ENCODE measurements around the gene CIAO1. TPM values are rescaled to one million over a fixed set of nuclear protein-coding genes. Genes with fewer than 3 reads are reported as not detected.

Gene CIAO1
- total and polyA plus RNA-seq, 2 of the 13 experiments (the other 11 are each of a cell fraction or from before 2014, with no cell fraction given) = 99.3 to 120 TPM

DNA sequence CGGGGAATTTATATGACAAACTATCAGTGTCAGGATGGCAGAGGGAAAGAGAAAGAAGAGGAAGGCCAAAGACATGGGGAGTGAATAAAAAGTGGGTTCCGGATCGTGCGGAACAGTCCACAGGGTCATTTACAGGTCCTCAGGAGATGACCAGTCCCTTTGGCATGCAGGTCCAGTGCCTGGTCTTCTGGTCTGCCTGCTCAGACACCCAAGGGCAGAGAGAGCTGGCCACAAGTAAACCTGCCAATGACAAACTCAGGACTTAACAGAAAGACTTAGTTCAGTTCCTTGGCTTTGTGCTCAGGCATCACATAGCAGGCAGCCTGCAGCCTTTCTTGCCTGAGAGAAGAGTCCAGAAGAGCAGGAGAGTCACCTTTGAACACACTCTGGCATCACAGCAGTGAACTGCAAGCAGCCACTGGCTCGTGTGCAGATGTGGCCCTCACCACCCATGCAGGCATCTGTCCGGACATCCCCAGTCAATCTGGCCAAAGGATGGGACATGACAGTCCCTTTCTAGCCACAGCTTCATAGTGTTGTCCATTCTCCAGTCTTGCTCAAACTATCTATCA is 14.2 kb upstream of the CIAO1 start (continued):
- TF ChIP-seq, protein P1, sequence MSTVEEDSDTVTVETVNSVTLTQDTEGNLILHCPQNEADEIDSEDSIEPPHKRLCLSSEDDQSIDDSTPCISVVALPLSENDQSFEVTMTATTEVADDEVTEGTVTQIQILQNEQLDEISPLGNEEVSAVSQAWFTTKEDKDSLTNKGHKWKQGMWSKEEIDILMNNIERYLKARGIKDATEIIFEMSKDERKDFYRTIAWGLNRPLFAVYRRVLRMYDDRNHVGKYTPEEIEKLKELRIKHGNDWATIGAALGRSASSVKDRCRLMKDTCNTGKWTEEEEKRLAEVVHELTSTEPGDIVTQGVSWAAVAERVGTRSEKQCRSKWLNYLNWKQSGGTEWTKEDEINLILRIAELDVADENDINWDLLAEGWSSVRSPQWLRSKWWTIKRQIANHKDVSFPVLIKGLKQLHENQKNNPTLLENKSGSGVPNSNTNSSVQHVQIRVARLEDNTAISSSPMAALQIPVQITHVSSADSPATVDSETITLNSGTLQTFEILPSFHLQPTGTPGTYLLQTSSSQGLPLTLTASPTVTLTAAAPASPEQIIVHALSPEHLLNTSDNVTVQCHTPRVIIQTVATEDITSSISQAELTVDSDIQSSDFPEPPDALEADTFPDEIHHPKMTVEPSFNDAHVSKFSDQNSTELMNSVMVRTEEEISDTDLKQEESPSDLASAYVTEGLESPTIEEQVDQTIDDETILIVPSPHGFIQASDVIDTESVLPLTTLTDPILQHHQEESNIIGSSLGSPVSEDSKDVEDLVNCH (CRISPR knock-in tag; IDR thresholded peaks at IDR 0.05) = no peak
- no peak for TF ChIP-seq HDAC1 (CRISPR knock-in tag; IDR thresholded peaks at IDR 0.05)
- TF ChIP-seq ELF3 (CRISPR knock-in tag; IDR thresholded peaks at IDR 0.05) = peak; percentile 84
- peak; percentile 62; the same call in 1 of the 2 replicates for TF ChIP-seq ZNF607 (CRISPR knock-in tag; IDR thresholded peaks at IDR 0.05; ENCODE audit: borderline replicate concordance)
- TF ChIP-seq KMT2A (CRISPR knock-in tag; IDR thresholded peaks at IDR 0.05) = no peak
- TF ChIP-seq PAWR (CRISPR knock-in tag; IDR thresholded peaks at IDR 0.05; ENCODE audit: borderline replicate concordance) = no peak
- TF ChIP-seq, protein P2, sequence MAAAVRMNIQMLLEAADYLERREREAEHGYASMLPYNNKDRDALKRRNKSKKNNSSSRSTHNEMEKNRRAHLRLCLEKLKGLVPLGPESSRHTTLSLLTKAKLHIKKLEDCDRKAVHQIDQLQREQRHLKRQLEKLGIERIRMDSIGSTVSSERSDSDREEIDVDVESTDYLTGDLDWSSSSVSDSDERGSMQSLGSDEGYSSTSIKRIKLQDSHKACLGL (CRISPR knock-in tag; IDR thresholded peaks at IDR 0.05) = no peak
- TF ChIP-seq ZFP1 (CRISPR knock-in tag; IDR thresholded peaks at IDR 0.05) = no peak
- TF ChIP-seq, protein P3, sequence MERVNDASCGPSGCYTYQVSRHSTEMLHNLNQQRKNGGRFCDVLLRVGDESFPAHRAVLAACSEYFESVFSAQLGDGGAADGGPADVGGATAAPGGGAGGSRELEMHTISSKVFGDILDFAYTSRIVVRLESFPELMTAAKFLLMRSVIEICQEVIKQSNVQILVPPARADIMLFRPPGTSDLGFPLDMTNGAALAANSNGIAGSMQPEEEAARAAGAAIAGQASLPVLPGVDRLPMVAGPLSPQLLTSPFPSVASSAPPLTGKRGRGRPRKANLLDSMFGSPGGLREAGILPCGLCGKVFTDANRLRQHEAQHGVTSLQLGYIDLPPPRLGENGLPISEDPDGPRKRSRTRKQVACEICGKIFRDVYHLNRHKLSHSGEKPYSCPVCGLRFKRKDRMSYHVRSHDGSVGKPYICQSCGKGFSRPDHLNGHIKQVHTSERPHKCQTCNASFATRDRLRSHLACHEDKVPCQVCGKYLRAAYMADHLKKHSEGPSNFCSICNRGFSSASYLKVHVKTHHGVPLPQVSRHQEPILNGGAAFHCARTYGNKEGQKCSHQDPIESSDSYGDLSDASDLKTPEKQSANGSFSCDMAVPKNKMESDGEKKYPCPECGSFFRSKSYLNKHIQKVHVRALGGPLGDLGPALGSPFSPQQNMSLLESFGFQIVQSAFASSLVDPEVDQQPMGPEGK (CRISPR knock-in tag; IDR thresholded peaks at IDR 0.05) = no peak
- no peak for TF ChIP-seq ARNT2 (CRISPR knock-in tag; IDR thresholded peaks at IDR 0.05; ENCODE audit: low read depth)
- TF ChIP-seq, protein P4, sequence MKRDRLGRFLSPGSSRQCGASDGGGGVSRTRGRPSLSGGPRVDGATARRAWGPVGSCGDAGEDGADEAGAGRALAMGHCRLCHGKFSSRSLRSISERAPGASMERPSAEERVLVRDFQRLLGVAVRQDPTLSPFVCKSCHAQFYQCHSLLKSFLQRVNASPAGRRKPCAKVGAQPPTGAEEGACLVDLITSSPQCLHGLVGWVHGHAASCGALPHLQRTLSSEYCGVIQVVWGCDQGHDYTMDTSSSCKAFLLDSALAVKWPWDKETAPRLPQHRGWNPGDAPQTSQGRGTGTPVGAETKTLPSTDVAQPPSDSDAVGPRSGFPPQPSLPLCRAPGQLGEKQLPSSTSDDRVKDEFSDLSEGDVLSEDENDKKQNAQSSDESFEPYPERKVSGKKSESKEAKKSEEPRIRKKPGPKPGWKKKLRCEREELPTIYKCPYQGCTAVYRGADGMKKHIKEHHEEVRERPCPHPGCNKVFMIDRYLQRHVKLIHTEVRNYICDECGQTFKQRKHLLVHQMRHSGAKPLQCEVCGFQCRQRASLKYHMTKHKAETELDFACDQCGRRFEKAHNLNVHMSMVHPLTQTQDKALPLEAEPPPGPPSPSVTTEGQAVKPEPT (CRISPR knock-in tag; IDR thresholded peaks at IDR 0.05; ENCODE audit: low read depth) = no peak
- TF ChIP-seq SIX1 (CRISPR knock-in tag; IDR thresholded peaks at IDR 0.05; ENCODE audit: borderline replicate concordance) = 0 out of 2 replicates have a peak, but pooled peaks have one; percentile 31
- no peak for TF ChIP-seq PAX8 (CRISPR knock-in tag; IDR thresholded peaks at IDR 0.05; ENCODE audit: borderline replicate concordance)
- no peak for TF ChIP-seq RFXANK (CRISPR knock-in tag; IDR thresholded peaks at IDR 0.05)
- TF ChIP-seq, protein P5, sequence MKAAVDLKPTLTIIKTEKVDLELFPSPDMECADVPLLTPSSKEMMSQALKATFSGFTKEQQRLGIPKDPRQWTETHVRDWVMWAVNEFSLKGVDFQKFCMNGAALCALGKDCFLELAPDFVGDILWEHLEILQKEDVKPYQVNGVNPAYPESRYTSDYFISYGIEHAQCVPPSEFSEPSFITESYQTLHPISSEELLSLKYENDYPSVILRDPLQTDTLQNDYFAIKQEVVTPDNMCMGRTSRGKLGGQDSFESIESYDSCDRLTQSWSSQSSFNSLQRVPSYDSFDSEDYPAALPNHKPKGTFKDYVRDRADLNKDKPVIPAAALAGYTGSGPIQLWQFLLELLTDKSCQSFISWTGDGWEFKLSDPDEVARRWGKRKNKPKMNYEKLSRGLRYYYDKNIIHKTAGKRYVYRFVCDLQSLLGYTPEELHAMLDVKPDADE (CRISPR knock-in tag; IDR thresholded peaks at IDR 0.05) = no peak
- TF ChIP-seq ZBTB38 (CRISPR knock-in tag; IDR thresholded peaks at IDR 0.05) = no peak
- TF ChIP-seq, protein P6, sequence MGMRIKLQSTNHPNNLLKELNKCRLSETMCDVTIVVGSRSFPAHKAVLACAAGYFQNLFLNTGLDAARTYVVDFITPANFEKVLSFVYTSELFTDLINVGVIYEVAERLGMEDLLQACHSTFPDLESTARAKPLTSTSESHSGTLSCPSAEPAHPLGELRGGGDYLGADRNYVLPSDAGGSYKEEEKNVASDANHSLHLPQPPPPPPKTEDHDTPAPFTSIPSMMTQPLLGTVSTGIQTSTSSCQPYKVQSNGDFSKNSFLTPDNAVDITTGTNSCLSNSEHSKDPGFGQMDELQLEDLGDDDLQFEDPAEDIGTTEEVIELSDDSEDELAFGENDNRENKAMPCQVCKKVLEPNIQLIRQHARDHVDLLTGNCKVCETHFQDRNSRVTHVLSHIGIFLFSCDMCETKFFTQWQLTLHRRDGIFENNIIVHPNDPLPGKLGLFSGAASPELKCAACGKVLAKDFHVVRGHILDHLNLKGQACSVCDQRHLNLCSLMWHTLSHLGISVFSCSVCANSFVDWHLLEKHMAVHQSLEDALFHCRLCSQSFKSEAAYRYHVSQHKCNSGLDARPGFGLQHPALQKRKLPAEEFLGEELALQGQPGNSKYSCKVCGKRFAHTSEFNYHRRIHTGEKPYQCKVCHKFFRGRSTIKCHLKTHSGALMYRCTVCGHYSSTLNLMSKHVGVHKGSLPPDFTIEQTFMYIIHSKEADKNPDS (CRISPR knock-in tag; IDR thresholded peaks at IDR 0.05) = no peak
- no peak for TF ChIP-seq CENPT (CRISPR knock-in tag; IDR thresholded peaks at IDR 0.05; ENCODE audit: low read depth)
- TF ChIP-seq, protein P7, sequence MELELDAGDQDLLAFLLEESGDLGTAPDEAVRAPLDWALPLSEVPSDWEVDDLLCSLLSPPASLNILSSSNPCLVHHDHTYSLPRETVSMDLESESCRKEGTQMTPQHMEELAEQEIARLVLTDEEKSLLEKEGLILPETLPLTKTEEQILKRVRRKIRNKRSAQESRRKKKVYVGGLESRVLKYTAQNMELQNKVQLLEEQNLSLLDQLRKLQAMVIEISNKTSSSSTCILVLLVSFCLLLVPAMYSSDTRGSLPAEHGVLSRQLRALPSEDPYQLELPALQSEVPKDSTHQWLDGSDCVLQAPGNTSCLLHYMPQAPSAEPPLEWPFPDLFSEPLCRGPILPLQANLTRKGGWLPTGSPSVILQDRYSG (CRISPR knock-in tag; IDR thresholded peaks at IDR 0.05) = no peak

All from HepG2 (cell line).